Stomach (tissue), 19 donors: ENCODE data around the gene SEC24C. TPM values are rescaled to one million over a fixed set of nuclear protein-coding genes. Genes with fewer than 3 reads are reported as not detected.
"Not testable (repeated sequence)": the region's sequence is repeated elsewhere in the genome, so short reads cannot be mapped to it uniquely, and the experiment has no call there.

Experiments used
- DNase-seq, 2 donors: peaks; one replicate each; pipeline versions ENCODE4 v3.0.0 to v3.0.0-alpha.2; 2013 to 2019
- H3K27ac ChIP-seq, 5 donors: fragments of 200-600 bp in 4 of 5; sonication (generic) in 4 of 5; one replicate each; pipeline ENCODE4 v1.5.1; 2013 to 2019; ENCODE audit warnings: mild to moderate bottlenecking in 1 of 5, moderate library complexity in 1 of 5
- H3K27me3 ChIP-seq, 3 donors: fragments of 200-600 bp; sonication (generic); one replicate each; pipeline ENCODE4 v1.5.1; 2017 to 2019; ENCODE audit warnings: mixed run types in 1 of 3
- H3K36me3 ChIP-seq, 4 donors: fragments of 200-600 bp; sonication (generic); 1 replicate in 3 of 4; 2 replicates in 1 of 4; pipeline ENCODE4 v1.5.1; 2016 to 2019
- H3K4me1 ChIP-seq, 4 donors: fragments of 200-600 bp; sonication (generic); one replicate each; pipeline ENCODE4 v1.5.1; 2016 to 2019
- H3K4me3 ChIP-seq, 4 donors: fragments of 200-600 bp; sonication (generic) in 3 of 4; one replicate each; pipeline ENCODE4 v1.5.1; 2016 to 2019; ENCODE audit warnings: mild to moderate bottlenecking in 1 of 4
- H3K9me3 ChIP-seq, 4 donors: fragments of 200-600 bp; sonication (generic); one replicate each; pipeline ENCODE4 v1.5.1; 2016 to 2019
- EP300 ChIP-seq: sonication (generic); formaldehyde crosslinking; IDR thresholded peaks from one replicate; pipeline ENCODE4 v1.6.1; 2017; ENCODE audit warnings: antibody characterized with exemption
- POLR2A ChIP-seq, 4 donors: fragments of 450-650 bp; IDR thresholded peaks; one replicate each; pipeline ENCODE4 v1.6.1; 2016; ENCODE audit warnings: antibody characterized with exemption in 4 of 4, control low read depth in 2 of 4, mild to moderate bottlenecking in 1 of 4, moderate library complexity in 1 of 4
- POLR2AphosphoS5 ChIP-seq, 3 donors: sonication (generic); formaldehyde crosslinking; IDR thresholded peaks; one replicate each; pipeline ENCODE4 v1.6.1; 2016; ENCODE audit warnings: antibody characterized with exemption in 3 of 3
- WGBS, 5 donors: extraction: QIAGEN DNeasy Blood & Tissue Kit in 3 of 5; methylation state at CpG; one replicate each; pipeline versions ENCODE4 v1.1.5 to v1.1.7; 2013 to 2018; 5-methylcytosine and 5-hydroxymethylcytosine counted together
- intact Hi-C: fragments of 100-400 bp; cut with DNase I; formaldehyde crosslinking; loops from one replicate; pipeline ENCODE4 v1.15.1; 2023; ENCODE audit warnings: low total_unique reads
- long read RNA-seq, 10 donors: transcript quantifications; one replicate each; lab custom pipeline, GENCODE V29; 2026
- polyA plus RNA-seq, 3 donors: library from polyadenylated mRNA; stranded (reverse); fragments of 200-250 nt; gene quantifications; one replicate each; pipeline ENCODE4 v1.2.3, GENCODE V29; 2013
- total RNA-seq, 5 donors: library from RNA; depleted of rRNA; stranded (reverse); fragments of >200 nt; gene quantifications; one replicate each; pipeline versions ENCODE4 v1.1.0 to v1.2.3, GENCODE V29; 2014 to 2016
- TF ChIP-seq, protein P1 (sequence below), 7 experiments: fragments of 450-650 bp in 4 of 7; fragments of 200-600 bp in 3 of 7; sonication (generic) in 3 of 7; IDR thresholded peaks; one replicate each; pipeline ENCODE4 v1.5.1; 2016 to 2019; ENCODE audit warnings: antibody characterized with exemption in 7 of 7, control low read depth in 2 of 7, mild to moderate bottlenecking in 1 of 7
- donor health status: healthy with polysubstance abuse.
- donor health status: Bipolar disorder and iron deficiency.
- donor health status: healthy.

The SEC24C gene, protein sequence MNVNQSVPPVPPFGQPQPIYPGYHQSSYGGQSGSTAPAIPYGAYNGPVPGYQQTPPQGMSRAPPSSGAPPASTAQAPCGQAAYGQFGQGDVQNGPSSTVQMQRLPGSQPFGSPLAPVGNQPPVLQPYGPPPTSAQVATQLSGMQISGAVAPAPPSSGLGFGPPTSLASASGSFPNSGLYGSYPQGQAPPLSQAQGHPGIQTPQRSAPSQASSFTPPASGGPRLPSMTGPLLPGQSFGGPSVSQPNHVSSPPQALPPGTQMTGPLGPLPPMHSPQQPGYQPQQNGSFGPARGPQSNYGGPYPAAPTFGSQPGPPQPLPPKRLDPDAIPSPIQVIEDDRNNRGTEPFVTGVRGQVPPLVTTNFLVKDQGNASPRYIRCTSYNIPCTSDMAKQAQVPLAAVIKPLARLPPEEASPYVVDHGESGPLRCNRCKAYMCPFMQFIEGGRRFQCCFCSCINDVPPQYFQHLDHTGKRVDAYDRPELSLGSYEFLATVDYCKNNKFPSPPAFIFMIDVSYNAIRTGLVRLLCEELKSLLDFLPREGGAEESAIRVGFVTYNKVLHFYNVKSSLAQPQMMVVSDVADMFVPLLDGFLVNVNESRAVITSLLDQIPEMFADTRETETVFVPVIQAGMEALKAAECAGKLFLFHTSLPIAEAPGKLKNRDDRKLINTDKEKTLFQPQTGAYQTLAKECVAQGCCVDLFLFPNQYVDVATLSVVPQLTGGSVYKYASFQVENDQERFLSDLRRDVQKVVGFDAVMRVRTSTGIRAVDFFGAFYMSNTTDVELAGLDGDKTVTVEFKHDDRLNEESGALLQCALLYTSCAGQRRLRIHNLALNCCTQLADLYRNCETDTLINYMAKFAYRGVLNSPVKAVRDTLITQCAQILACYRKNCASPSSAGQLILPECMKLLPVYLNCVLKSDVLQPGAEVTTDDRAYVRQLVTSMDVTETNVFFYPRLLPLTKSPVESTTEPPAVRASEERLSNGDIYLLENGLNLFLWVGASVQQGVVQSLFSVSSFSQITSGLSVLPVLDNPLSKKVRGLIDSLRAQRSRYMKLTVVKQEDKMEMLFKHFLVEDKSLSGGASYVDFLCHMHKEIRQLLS
- total RNA-seq (10 to 100 TPM; 40.6 to 58.8 (median 50.7) TPM), polyA plus RNA-seq (10 to 100 TPM; 23.5 to 25.2 (median 25.1) TPM)
- long read RNA-seq, donor 1: 0 reads
- long read RNA-seq, donor 2, full-length matches to known transcripts: 1 of 13 reads
- long read RNA-seq, donor 2, partial matches to known transcripts: 12 of 13 reads
- long read RNA-seq, donor 2, other reads (novel, unspliced or antisense): 0 of 13 reads
- long read RNA-seq, donor 3, partial matches to known transcripts: 19 of 19 reads
- long read RNA-seq, donor 3, other reads (novel, unspliced or antisense): 0 of 19 reads
- long read RNA-seq, donor 4: 0 reads
- long read RNA-seq, donor 5, partial matches to known transcripts: 22 of 22 reads
- long read RNA-seq, donor 5, other reads (novel, unspliced or antisense): 0 of 22 reads
- long read RNA-seq, donor 6, full-length matches to known transcripts: 6 of 22 reads
- long read RNA-seq, donor 6, partial matches to known transcripts: 16 of 22 reads
- long read RNA-seq, donor 6, other reads (novel, unspliced or antisense): 0 of 22 reads
- long read RNA-seq, donor 7, partial matches to known transcripts: 7 of 7 reads
- long read RNA-seq, donor 7, other reads (novel, unspliced or antisense): 0 of 7 reads
- long read RNA-seq, donor 8, full-length matches to known transcripts: 1 of 1 reads
- long read RNA-seq, donor 8, partial matches to known transcripts: 0 of 1 reads
- long read RNA-seq, donor 8, other reads (novel, unspliced or antisense): 0 of 1 reads
- long read RNA-seq, donor 9, full-length matches to known transcripts: 1 of 14 reads
- long read RNA-seq, donor 9, partial matches to known transcripts: 13 of 14 reads
- long read RNA-seq, donor 9, other reads (novel, unspliced or antisense): 0 of 14 reads
- long read RNA-seq, donor 10: 0 reads

- peak within 1 kb of the TSS; percentile 87 to 96 (median 91) for H3K27ac ChIP-seq
- intact Hi-C loops: no loop called here
- 0 to 1% (median 0%) methylated on average over 36 of the region's 36 CpGs for WGBS, 5 donors
- H3K4me1 ChIP-seq: peaks cover 20 to 62% (median 55%) of the 10 kb centered on the region in 4 donors
- DNase-seq: peak; percentile 98 to 99
- no peaks in the 10 kb centered on the region for H3K9me3 ChIP-seq
- H3K36me3 ChIP-seq: peaks cover 24 to 48% (median 37%) of the 10 kb centered on the region in 4 donors
- no peaks in the 10 kb centered on the region for H3K27me3 ChIP-seq
- H3K4me3 ChIP-seq: peak within 1 kb of the TSS; percentile 72 to 90 (median 84)
- TF ChIP-seq EP300 (no peak), POLR2A (IDR thresholded peaks at IDR 0.05) (peak in 1 of 4 donors; percentile 23), POLR2AphosphoS5 (IDR thresholded peaks at IDR 0.05) (peak; percentile 89 to 96 (median 90))
- TF ChIP-seq, protein P1, sequence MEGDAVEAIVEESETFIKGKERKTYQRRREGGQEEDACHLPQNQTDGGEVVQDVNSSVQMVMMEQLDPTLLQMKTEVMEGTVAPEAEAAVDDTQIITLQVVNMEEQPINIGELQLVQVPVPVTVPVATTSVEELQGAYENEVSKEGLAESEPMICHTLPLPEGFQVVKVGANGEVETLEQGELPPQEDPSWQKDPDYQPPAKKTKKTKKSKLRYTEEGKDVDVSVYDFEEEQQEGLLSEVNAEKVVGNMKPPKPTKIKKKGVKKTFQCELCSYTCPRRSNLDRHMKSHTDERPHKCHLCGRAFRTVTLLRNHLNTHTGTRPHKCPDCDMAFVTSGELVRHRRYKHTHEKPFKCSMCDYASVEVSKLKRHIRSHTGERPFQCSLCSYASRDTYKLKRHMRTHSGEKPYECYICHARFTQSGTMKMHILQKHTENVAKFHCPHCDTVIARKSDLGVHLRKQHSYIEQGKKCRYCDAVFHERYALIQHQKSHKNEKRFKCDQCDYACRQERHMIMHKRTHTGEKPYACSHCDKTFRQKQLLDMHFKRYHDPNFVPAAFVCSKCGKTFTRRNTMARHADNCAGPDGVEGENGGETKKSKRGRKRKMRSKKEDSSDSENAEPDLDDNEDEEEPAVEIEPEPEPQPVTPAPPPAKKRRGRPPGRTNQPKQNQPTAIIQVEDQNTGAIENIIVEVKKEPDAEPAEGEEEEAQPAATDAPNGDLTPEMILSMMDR (IDR thresholded peaks at IDR 0.05): peak in 1 of 7 experiments; percentile 15
Measured at GRCh38 chr10:73743905-73744663, at the start of gene SEC24C. Gene SEC24C, plus strand, starts transcription at chr10:73744372. Its CDS starts 2,461 bp downstream, at chr10:73746833.

GRCh38 chr10:73695302-73695701 lies 48.9 kb upstream of the SEC24C start:
- H3K9me3 ChIP-seq, intact Hi-C loops, H3K27ac ChIP-seq, H3K4me3 ChIP-seq, DNase-seq, H3K27me3 ChIP-seq, H3K4me1 ChIP-seq: not testable (repeated sequence)
- H3K36me3 ChIP-seq: peaks cover 0 to 30% (median 21%) of the 10 kb centered on the region in 4 donors

- H3K27ac ChIP-seq, H3K4me3 ChIP-seq, DNase-seq, H3K9me3 ChIP-seq, H3K27me3 ChIP-seq, H3K4me1 ChIP-seq, intact Hi-C loops: not testable (repeated sequence)
- H3K36me3 ChIP-seq: peaks cover 0 to 37% (median 25%) of the 10 kb centered on the region in 4 donors
- WGBS, 5 donors: 95 to 100% (median 97%) methylated on average over 14 to 16 of the region's 16 CpGs
Measured at GRCh38 chr10:73697675-73698159, 46.5 kb upstream of the SEC24C start, which contains the start of gene AGAP5. Gene AGAP5, minus strand, starts transcription at chr10:73698109. Its CDS starts 354 bp downstream, at chr10:73697755.

DNA sequence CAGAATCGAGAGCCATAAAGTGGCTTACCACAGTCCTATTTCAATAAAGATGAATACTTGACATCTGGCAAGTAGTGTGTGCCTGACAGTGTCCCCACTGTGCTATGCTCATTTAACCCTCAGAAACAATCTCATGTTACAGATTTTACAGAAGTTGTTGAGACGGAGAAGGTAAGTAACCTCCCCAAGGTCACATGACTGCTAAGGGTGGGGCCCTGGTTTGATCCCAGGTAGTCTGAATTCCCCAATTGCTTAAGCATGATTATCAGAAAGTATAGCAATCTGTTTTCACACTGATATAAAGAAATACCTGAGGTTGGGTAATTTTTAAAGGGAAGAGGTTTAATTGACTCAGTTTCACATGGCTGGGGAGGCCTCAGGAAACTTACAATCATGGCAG lies 45.4 kb upstream of the SEC24C start:
- H3K9me3 ChIP-seq, intact Hi-C loops, H3K27me3 ChIP-seq, H3K4me3 ChIP-seq, DNase-seq, H3K4me1 ChIP-seq, H3K27ac ChIP-seq: not testable (repeated sequence)
- WGBS, 5 donors: 91 to 100% (median 94%) methylated on average over 2 of the region's 2 CpGs
- H3K36me3 ChIP-seq: peaks cover 0 to 34% (median 21%) of the 10 kb centered on the region in 4 donors

DNA sequence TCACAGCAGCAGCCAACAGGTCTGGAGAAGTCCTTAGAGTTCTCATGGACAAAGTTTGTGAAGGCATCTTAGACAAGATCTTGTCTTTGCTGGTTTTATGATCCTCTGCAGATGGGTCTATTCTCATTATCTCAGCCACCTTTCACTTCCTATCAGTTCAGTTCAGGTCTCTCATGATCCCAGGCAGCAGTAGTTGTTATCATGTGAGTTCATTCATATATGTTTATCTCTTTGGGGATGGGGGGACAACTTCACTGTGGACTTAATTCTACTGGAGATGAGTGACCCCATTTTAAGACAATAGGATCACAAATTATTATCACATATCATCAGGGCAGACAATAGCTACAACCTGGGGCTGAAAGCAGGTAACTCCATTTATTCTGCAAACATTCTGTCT lies 40.2 kb upstream of the SEC24C start:
- H3K4me1 ChIP-seq, intact Hi-C loops, H3K4me3 ChIP-seq, H3K27ac ChIP-seq, H3K9me3 ChIP-seq, H3K27me3 ChIP-seq, DNase-seq: not testable (repeated sequence)
- H3K36me3 ChIP-seq: peaks cover 0 to 29% (median 20%) of the 10 kb centered on the region in 4 donors

DNA sequence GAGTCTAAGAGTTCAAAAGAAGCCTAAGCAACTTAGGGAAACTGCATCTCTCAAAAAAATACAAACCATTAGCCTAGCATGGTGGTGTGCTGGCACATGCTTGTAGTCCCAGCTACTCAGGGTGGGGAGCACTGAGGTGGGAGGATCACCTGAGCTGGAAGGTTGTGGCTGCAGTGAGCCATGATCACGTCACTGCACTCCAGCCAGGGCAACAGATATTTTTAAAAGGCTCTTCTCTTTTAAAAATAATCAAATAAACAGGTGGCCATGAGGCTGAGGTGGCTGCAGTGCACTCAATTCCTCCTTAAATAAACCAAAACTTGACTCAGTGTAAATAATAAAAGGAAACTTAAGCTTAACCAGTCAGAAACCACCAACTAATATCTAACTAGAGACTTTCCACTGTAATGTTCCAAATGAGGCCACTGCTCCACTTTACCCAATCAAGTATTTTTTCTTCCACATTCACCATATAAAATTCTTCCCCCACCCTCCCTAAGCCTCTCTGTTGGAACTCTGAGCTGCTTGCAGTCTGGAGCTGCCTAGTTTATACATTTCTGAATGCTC lies 38.6 kb upstream of the SEC24C start:
- intact Hi-C loops, H3K27me3 ChIP-seq, DNase-seq, H3K27ac ChIP-seq, H3K9me3 ChIP-seq, H3K4me1 ChIP-seq, H3K4me3 ChIP-seq: not testable (repeated sequence)
- H3K36me3 ChIP-seq: peaks cover 0 to 32% (median 24%) of the 10 kb centered on the region in 4 donors
- 61 to 71% (median 69%) methylated on average over 1 of the region's 1 CpG for WGBS, 5 donors

GRCh38 chr10:73706488-73706887 lies 37.7 kb upstream of the SEC24C start:
- H3K4me1 ChIP-seq, H3K9me3 ChIP-seq, DNase-seq, H3K27ac ChIP-seq, H3K4me3 ChIP-seq, H3K27me3 ChIP-seq, intact Hi-C loops: not testable (repeated sequence)
- H3K36me3 ChIP-seq: peaks cover 0 to 35% (median 23%) of the 10 kb centered on the region in 4 donors
- WGBS, 5 donors: 94 to 100% (median 98%) methylated on average over 2 of the region's 2 CpGs

- intact Hi-C loops, DNase-seq, H3K4me3 ChIP-seq, H3K4me1 ChIP-seq, H3K27ac ChIP-seq, H3K9me3 ChIP-seq, H3K27me3 ChIP-seq: not testable (repeated sequence)
- peaks cover 6 to 40% (median 33%) of the 10 kb centered on the region in 4 donors for H3K36me3 ChIP-seq
Measured at GRCh38 chr10:73707628-73708027, 36.5 kb upstream of the SEC24C start.
